Upper lobe of right lung (tissue), 1 donor: ENCODE data around the gene GULP1. TPM values are rescaled to one million over a fixed set of nuclear protein-coding genes. Genes with fewer than 3 reads are reported as not detected.
A peak's percentile ranks its signal among the peaks of the same experiment; 100 is the strongest.

Experiments
- ATAC-seq: fragments of 200-7000 bp; cut with Tn5 transposase; one replicate; pipeline ENCODE4 v1.9.1; 2020; ENCODE audit warnings: mild to moderate bottlenecking, moderate library complexity
- DNase-seq: peaks from one replicate; pipeline ENCODE4 v3.0.0-alpha.2; 2020
- H3K27ac ChIP-seq: fragments of 200-600 bp; one replicate; pipeline ENCODE4 v1.8.0; 2022
- H3K27me3 ChIP-seq: fragments of 200-600 bp; one replicate; pipeline ENCODE4 v1.8.0; 2022; ENCODE audit warnings: mild to moderate bottlenecking
- H3K36me3 ChIP-seq: fragments of 200-600 bp; one replicate; pipeline ENCODE4 v1.8.0; 2022
- H3K4me1 ChIP-seq: fragments of 200-600 bp; one replicate; pipeline ENCODE4 v1.8.0; 2022
- H3K4me3 ChIP-seq: fragments of 200-600 bp; one replicate; pipeline ENCODE4 v1.8.0; 2022; ENCODE audit warnings: mild to moderate bottlenecking
- H3K9me3 ChIP-seq: fragments of 200-600 bp; one replicate; pipeline ENCODE4 v1.8.0; 2022
- CTCF ChIP-seq: fragments of 200-600 bp; IDR thresholded peaks from one replicate; pipeline ENCODE4 v1.8.0; 2022; ENCODE audit warnings: antibody characterized with exemption
- intact Hi-C: fragments of 100-400 bp; cut with DNase I; formaldehyde crosslinking; loops from one replicate; pipeline ENCODE4 v1.11.0; 2022
- total RNA-seq: library from RNA; stranded (reverse); fragmentation: NEBNext Ultra II Directional; extraction: Animal tissue kit (Norgen Biotek cat#: 25700); gene quantifications from one replicate; pipeline ENCODE4 v1.2.1, GENCODE V29; 2021
- donor health status: DM: no; HTN: yes; CAD: no; lungs with severe emphysema.

The GULP1 gene
- total RNA-seq, 1 donor from 2014 or later: 30.6 TPM

- no peak overlapping the region for H3K4me3 ChIP-seq
- ATAC-seq (no peak), DNase-seq (no peak)
- no peak overlapping the region for H3K27ac ChIP-seq
- TF ChIP-seq CTCF: no peak
- intact Hi-C loops: no loop called here
- no peaks in the 10 kb centered on the region for H3K4me1 ChIP-seq
- H3K9me3 ChIP-seq: no peaks in the 10 kb centered on the region
- H3K36me3 ChIP-seq: no peaks in the 10 kb centered on the region
- no peaks in the 10 kb centered on the region for H3K27me3 ChIP-seq
Observed at GRCh38 chr2:188380280-188380679, 88.6 kb downstream of the GULP1 start.

DNA sequence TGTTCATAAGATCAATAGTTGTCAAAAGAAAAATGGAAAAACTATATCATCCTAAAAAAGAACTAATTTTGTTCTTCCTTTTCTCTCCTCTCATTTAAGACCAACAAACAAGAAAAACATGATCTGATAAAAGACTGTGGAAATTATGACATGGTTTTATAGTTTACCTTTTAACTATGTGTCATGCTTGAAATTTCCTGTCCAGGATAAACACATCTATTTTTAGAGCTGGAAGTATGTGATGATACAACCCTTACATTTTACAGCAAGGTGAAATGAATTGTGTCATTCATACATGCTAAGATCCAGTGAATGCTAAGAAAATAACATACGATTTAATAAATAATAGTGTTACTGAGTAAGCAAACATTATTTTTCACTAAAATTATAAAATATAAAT lies 89.9 kb downstream of the GULP1 start:
- Histone ChIP-seq H3K27me3 (no peaks in the 10 kb centered on the region), H3K36me3 (no peaks in the 10 kb centered on the region), H3K4me1 (no peaks in the 10 kb centered on the region), H3K9me3 (no peaks in the 10 kb centered on the region), H3K4me3 (no peak overlapping the region), H3K27ac (no peak overlapping the region)
- DNase-seq (no peak), ATAC-seq (no peak)
- intact Hi-C loops: no loop called here
- TF ChIP-seq CTCF: no peak

DNA sequence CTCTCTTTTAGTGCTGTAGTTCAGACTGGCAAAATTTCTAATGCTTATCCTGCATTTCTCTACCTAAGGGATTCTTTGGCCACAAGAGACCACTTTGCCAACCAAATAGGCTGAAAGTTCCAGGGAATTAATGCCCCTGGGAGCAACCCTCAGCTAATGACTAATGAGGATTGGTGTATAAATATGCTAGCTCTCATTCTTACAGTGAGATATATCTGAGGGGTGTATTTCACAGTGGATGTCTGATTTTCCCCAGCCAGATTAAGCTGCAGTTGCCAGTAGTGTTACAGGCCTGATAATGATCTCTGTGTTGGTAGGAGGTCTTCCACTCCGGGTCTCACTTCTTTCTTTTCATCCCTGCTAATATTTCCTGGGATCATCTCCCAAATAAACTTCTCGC lies 90.4 kb downstream of the GULP1 start:
- DNase-seq: no peak
- H3K36me3 ChIP-seq: no peaks in the 10 kb centered on the region
- intact Hi-C loops: no loop called here
- no peaks in the 10 kb centered on the region for H3K27me3 ChIP-seq
- no peaks in the 10 kb centered on the region for H3K9me3 ChIP-seq
- no peaks in the 10 kb centered on the region for H3K4me1 ChIP-seq
- no peak overlapping the region for H3K4me3 ChIP-seq
- no peak for TF ChIP-seq CTCF
- no peak overlapping the region for H3K27ac ChIP-seq
- no peak for ATAC-seq

DNA sequence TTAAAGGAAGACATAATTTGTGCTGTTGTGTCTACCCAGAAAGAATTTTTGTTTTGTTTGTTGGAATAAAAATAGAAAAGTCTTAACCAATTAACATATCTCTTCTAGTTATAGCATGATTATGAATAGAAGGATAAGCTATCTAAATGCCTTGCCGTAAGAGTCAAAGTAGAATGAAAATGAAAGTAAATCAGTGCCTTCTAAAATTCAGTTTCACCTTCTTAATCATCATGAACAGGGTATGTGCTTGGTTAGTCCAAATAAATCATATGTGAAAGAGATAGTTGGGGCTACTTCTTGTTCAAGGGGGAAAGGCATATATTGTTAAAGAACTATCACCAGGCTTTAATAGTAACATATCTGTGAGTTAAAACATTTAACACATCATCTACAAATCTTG lies 91.5 kb downstream of the GULP1 start:
- H3K4me3 ChIP-seq: peak overlapping the region; percentile 29
- ATAC-seq (no peak), DNase-seq (no peak)
- no peaks in the 10 kb centered on the region for H3K36me3 ChIP-seq
- no peaks in the 10 kb centered on the region for H3K4me1 ChIP-seq
- no peak for TF ChIP-seq CTCF
- intact Hi-C loops: no loop called here
- H3K27ac ChIP-seq: peak overlapping the region; percentile 33
- H3K9me3 ChIP-seq: no peaks in the 10 kb centered on the region
- no peaks in the 10 kb centered on the region for H3K27me3 ChIP-seq

GRCh38 chr2:188385857-188386256 lies 94.2 kb downstream of the GULP1 start:
- ATAC-seq (no peak), DNase-seq (no peak)
- H3K27ac ChIP-seq: no peak overlapping the region
- no peaks in the 10 kb centered on the region for H3K27me3 ChIP-seq
- no peak overlapping the region for H3K4me3 ChIP-seq
- no peaks in the 10 kb centered on the region for H3K9me3 ChIP-seq
- intact Hi-C loops: no loop called here
- no peaks in the 10 kb centered on the region for H3K36me3 ChIP-seq
- H3K4me1 ChIP-seq: no peaks in the 10 kb centered on the region
- TF ChIP-seq CTCF: no peak

- Histone ChIP-seq H3K4me1 (no peaks in the 10 kb centered on the region), H3K4me3 (no peak overlapping the region), H3K9me3 (no peaks in the 10 kb centered on the region), H3K36me3 (no peaks in the 10 kb centered on the region), H3K27ac (no peak overlapping the region), H3K27me3 (no peaks in the 10 kb centered on the region)
- no peak for TF ChIP-seq CTCF
- DNase-seq: no peak
- intact Hi-C loops: no loop called here
- no peak for ATAC-seq
Observed at GRCh38 chr2:188388831-188389230, 97.2 kb downstream of the GULP1 start.
